Neuronal stem cell (in vitro differentiated cells): ENCODE measurements around the gene NDUFC1.
A peak's percentile ranks its signal among the peaks of the same experiment; 100 is the strongest.

Source experiments
- DNase-seq: peaks from one replicate; pipeline ENCODE4 v3.0.0-alpha.2; 2013; ENCODE audit warnings: low spot score
- H2AFZ ChIP-seq: one replicate; pipeline ENCODE4 v1.6.1; 2013; ENCODE audit warnings: mild to moderate bottlenecking, low read length, inconsistent platforms
- H2AK5ac ChIP-seq: 2 replicates; pipeline ENCODE4 v1.6.1; 2013; ENCODE audit warnings: low read depth, mild to moderate bottlenecking, inconsistent platforms, low read length, moderate library complexity, mixed read lengths
- H2BK120ac ChIP-seq: 2 replicates; pipeline ENCODE4 v1.6.1; 2013; ENCODE audit warnings: low read depth, mild to moderate bottlenecking, inconsistent platforms, low read length, moderate library complexity, mixed read lengths
- H2BK12ac ChIP-seq: one replicate; pipeline ENCODE4 v1.6.1; 2013; ENCODE audit warnings: low read length, inconsistent platforms
- H2BK15ac ChIP-seq: 2 replicates; pipeline ENCODE4 v1.6.1; 2013; ENCODE audit warnings: mild to moderate bottlenecking, low read length, inconsistent platforms, mixed read lengths
- H2BK5ac ChIP-seq: one replicate; pipeline ENCODE4 v1.6.1; 2013; ENCODE audit warnings: inconsistent platforms, mild to moderate bottlenecking, low read length, moderate library complexity
- H3K14ac ChIP-seq: one replicate; pipeline ENCODE4 v1.6.1; 2013; ENCODE audit warnings: low read length, inconsistent platforms
- H3K18ac ChIP-seq: 2 replicates; pipeline ENCODE4 v1.6.1; 2013; ENCODE audit warnings: low read length, inconsistent platforms
- H3K23ac ChIP-seq: 2 replicates; pipeline ENCODE4 v1.6.1; 2013; ENCODE audit warnings: low read depth, mild to moderate bottlenecking, mixed read lengths, low read length, inconsistent platforms; ENCODE audit not compliant: poor library complexity
- H3K27ac ChIP-seq: replicated peaks from 3 replicates; pipeline ENCODE4 v1.5.1; 2013; ENCODE audit warnings: low read length, inconsistent platforms
- H3K27me3 ChIP-seq, 3 experiments: 2 replicates each; pipeline ENCODE4 v1.6.1; 2013; ENCODE audit warnings: low read length in 3 of 3, mild to moderate bottlenecking in 2 of 3, inconsistent platforms in 1 of 3, low read depth in 1 of 3, mixed read lengths in 1 of 3, moderate library complexity in 1 of 3; ENCODE audit not compliant: control insufficient read depth in 3 of 3, insufficient read depth in 3 of 3
- H3K36me3 ChIP-seq, 2 donors: replicated peaks in 1 of 2; 2 replicates each; pipeline ENCODE4 v1.6.1; 2013; ENCODE audit warnings: low read length in 2 of 2; ENCODE audit not compliant: control insufficient read depth in 2 of 2, insufficient read depth in 2 of 2
- H3K4ac ChIP-seq: 2 replicates; pipeline ENCODE4 v1.6.1; 2013; ENCODE audit warnings: inconsistent platforms, mild to moderate bottlenecking, low read length, moderate library complexity
- H3K4me1 ChIP-seq, 2 donors: 1 replicate in 1 of 2; 2 replicates in 1 of 2; pipeline ENCODE4 v1.6.1; 2013; ENCODE audit warnings: low read length in 2 of 2, low read depth in 1 of 2; ENCODE audit not compliant: control insufficient read depth in 2 of 2, insufficient read depth in 1 of 2
- H3K4me2 ChIP-seq: one replicate; pipeline ENCODE4 v1.6.1; 2013; ENCODE audit warnings: mild to moderate bottlenecking, low read length, inconsistent platforms; ENCODE audit not compliant: insufficient read depth, poor library complexity, severe bottlenecking
- H3K4me3 ChIP-seq, 2 donors: 2 replicates each; pipeline ENCODE4 v1.5.1; 2013; ENCODE audit warnings: low read length in 2 of 2, mild to moderate bottlenecking in 2 of 2, inconsistent platforms in 1 of 2, moderate library complexity in 1 of 2
- H3K79me1 ChIP-seq: one replicate; pipeline ENCODE4 v1.6.1; 2013; ENCODE audit warnings: low read depth, mild to moderate bottlenecking, inconsistent platforms, low read length, moderate library complexity
- H3K9ac ChIP-seq: one replicate; pipeline ENCODE4 v1.6.1; 2013; ENCODE audit warnings: mild to moderate bottlenecking, low read depth, low read length, inconsistent platforms; ENCODE audit not compliant: poor library complexity
- H3K9me3 ChIP-seq, 2 donors: replicated peaks in 1 of 2; 2 replicates each; pipeline versions ENCODE3 to v1.6.1; 2013; ENCODE audit warnings: low read length in 2 of 2, mild to moderate bottlenecking in 2 of 2, inconsistent platforms in 1 of 2, low read depth in 1 of 2, mixed read lengths in 1 of 2, moderate library complexity in 1 of 2; ENCODE audit not compliant: control insufficient read depth in 2 of 2, insufficient read depth in 1 of 2
- H4K8ac ChIP-seq: one replicate; pipeline ENCODE4 v1.6.1; 2013; ENCODE audit warnings: low read depth, mild to moderate bottlenecking, inconsistent platforms, low read length, moderate library complexity
- H4K91ac ChIP-seq: one replicate; pipeline ENCODE4 v1.6.1; 2013; ENCODE audit warnings: low read length, low read depth, mild to moderate bottlenecking, inconsistent platforms; ENCODE audit not compliant: poor library complexity
- WGBS, 2 donors: extraction: QIAGEN DNeasy Blood & Tissue Kit; methylation state at CpG; one replicate each; pipeline ENCODE4 v1.1.7; 2013; ENCODE audit warnings: missing lambda C conversion rate in 2 of 2, mixed read lengths in 1 of 2; ENCODE audit not compliant: insufficient read length in 2 of 2, insufficient replicate concordance in 1 of 2; ENCODE audit errors: extremely low coverage in 2 of 2; 5-methylcytosine and 5-hydroxymethylcytosine counted together

The NDUFC1 gene

DNA sequence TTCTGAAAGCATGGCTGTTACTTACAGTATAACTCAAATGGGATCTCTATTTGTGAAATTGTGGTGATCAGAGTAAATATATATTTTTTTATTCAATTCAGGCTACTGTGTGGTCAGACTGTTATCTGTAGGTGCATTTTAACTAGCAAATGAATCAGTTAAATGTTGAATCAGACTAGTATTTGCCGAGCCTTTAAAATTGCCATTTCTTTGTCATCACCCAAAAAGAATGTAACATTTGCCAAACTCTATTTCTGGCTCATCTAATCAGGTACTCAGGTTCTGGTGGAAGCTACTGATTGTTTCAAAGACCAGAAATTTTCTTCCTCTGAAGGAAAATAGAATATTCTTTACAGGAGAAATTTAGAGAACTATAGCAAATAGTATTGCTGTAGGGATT lies 2.7 kb downstream of the NDUFC1 start:
- H3K36me3 ChIP-seq: peaks cover under 1 to 11% of the 10 kb centered on the region in 2 donors
- no peak overlapping the region for H3K4me3 ChIP-seq
- no peak overlapping the region for H3K18ac ChIP-seq
- H3K4me1 ChIP-seq: peaks cover 2 to 3% of the 10 kb centered on the region in 2 donors
- no peak overlapping the region for H4K91ac ChIP-seq
- H2BK15ac ChIP-seq: no peak overlapping the region
- peaks cover under 1 to 9% of the 10 kb centered on the region in 2 donors for H3K9me3 ChIP-seq
- H3K9ac ChIP-seq: no peak overlapping the region
- H2AFZ ChIP-seq: no peak overlapping the region
- no peaks in the 10 kb centered on the region for H3K27me3 ChIP-seq
- H3K4me2 ChIP-seq: no peak overlapping the region
- H2AK5ac ChIP-seq: no peak overlapping the region
- H3K4ac ChIP-seq: no peak overlapping the region
- H3K23ac ChIP-seq: no peak overlapping the region
- H3K79me1 ChIP-seq: peaks cover 1% of the 10 kb centered on the region
- no peak overlapping the region for H2BK12ac ChIP-seq
- no peak overlapping the region for H3K27ac ChIP-seq
- DNase-seq: no peak
- no peak overlapping the region for H2BK5ac ChIP-seq
- no peak overlapping the region for H4K8ac ChIP-seq
- WGBS, 2 donors: no CpG with 5 or more reads among the region's 1 CpG
- no peak overlapping the region for H3K14ac ChIP-seq
- H2BK120ac ChIP-seq: no peak overlapping the region

- no peak overlapping the region for H2AFZ ChIP-seq
- H3K4me3 ChIP-seq: no peak overlapping the region
- H2BK12ac ChIP-seq: no peak overlapping the region
- peaks cover 0 to 2% of the 10 kb centered on the region in 2 donors for H3K4me1 ChIP-seq
- no peaks in the 10 kb centered on the region for H3K9me3 ChIP-seq
- no peak overlapping the region for H2BK120ac ChIP-seq
- H3K4me2 ChIP-seq: no peak overlapping the region
- H3K23ac ChIP-seq: no peak overlapping the region
- H2BK15ac ChIP-seq: no peak overlapping the region
- H4K8ac ChIP-seq: no peak overlapping the region
- no peak overlapping the region for H3K14ac ChIP-seq
- H3K27me3 ChIP-seq: no peaks in the 10 kb centered on the region
- DNase-seq: no peak
- no peak overlapping the region for H2AK5ac ChIP-seq
- WGBS, 2 donors: no CpG with 5 or more reads among the region's 2 CpGs
- no peak overlapping the region for H3K27ac ChIP-seq
- no peak overlapping the region for H3K4ac ChIP-seq
- H3K79me1 ChIP-seq: peaks cover 1% of the 10 kb centered on the region
- H3K36me3 ChIP-seq: peaks cover 0 to 24% of the 10 kb centered on the region in 2 donors
- H4K91ac ChIP-seq: no peak overlapping the region
- H2BK5ac ChIP-seq: no peak overlapping the region
- no peak overlapping the region for H3K18ac ChIP-seq
- H3K9ac ChIP-seq: no peak overlapping the region
Observed at GRCh38 chr4:139297001-139297410, 5.3 kb downstream of the NDUFC1 start.

DNA sequence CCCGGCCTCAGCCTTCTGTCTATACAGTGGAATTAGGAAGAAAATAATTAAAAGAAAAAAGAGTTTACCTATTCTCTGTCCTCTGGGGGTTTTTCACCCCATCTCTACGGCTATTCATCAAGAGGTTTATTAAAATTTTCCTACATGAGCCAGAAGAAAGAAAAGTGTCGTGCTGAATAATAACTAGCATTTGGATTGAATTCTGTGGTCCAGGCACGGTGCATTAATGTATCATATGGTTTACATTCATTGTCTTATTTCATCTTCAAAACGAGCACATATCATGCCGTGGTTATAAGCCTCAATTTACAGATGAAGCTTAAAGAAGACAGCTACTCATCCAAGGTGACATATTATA lies 6.4 kb downstream of the NDUFC1 start:
- H3K27ac ChIP-seq: no peak overlapping the region
- H3K18ac ChIP-seq: no peak overlapping the region
- H4K8ac ChIP-seq: no peak overlapping the region
- no CpG with 5 or more reads among the region's 6 CpGs for WGBS, 2 donors
- DNase-seq: no peak
- peaks cover 1% of the 10 kb centered on the region for H3K79me1 ChIP-seq
- H3K4me3 ChIP-seq: peak overlapping the region in 1 of 2 donors; percentile 74
- no peak overlapping the region for H3K9ac ChIP-seq
- no peak overlapping the region for H2AK5ac ChIP-seq
- H4K91ac ChIP-seq: no peak overlapping the region
- H3K23ac ChIP-seq: peak overlapping the region; percentile 70
- H3K4ac ChIP-seq: no peak overlapping the region
- H3K27me3 ChIP-seq: no peaks in the 10 kb centered on the region
- H2AFZ ChIP-seq: peak overlapping the region; percentile 95
- H2BK15ac ChIP-seq: no peak overlapping the region
- peaks cover 0 to 32% of the 10 kb centered on the region in 2 donors for H3K36me3 ChIP-seq
- H3K4me2 ChIP-seq: no peak overlapping the region
- H2BK12ac ChIP-seq: no peak overlapping the region
- H2BK5ac ChIP-seq: no peak overlapping the region
- no peak overlapping the region for H3K14ac ChIP-seq
- no peaks in the 10 kb centered on the region for H3K9me3 ChIP-seq
- peaks cover 0 to 2% of the 10 kb centered on the region in 2 donors for H3K4me1 ChIP-seq
- H2BK120ac ChIP-seq: no peak overlapping the region

DNA sequence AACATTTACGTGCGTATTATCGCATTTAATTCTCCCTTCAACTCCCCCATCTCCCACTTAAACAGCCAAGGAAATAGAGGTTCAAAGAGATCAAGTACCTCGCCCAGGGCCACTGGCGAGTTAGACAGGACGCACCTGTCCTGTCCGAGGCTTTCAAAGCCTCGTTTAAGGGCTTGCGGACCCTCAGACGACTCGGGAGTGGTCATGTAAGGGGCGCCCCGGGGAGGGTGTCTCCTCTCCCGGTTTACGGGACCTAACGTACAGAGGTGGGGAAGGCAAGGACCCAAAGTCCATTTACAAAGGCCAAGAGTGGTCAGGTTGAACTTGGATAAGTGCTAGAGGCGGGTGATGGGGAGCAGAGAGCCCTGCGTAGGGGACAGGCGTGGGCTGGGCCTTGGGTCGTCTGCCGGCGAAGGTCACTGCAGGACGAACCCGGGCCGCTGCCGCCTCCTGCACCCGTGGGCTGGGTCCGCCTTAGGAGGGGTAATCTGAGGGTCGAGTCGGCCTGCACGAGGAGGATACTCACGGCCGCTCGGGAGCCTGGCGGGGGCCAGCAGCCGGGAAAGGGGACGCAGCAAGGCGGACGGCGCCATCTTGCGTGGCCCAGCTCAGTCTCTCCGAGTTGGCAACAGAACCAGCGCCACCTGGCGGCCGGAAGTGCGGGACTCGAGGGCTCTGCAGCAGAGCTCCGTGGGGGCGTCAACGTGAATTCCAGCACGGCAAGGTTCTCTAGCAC lies 6.9 kb downstream of the NDUFC1 start:
- no peak overlapping the region for H3K27ac ChIP-seq
- WGBS, 2 donors: no CpG with 5 or more reads among the region's 51 CpGs
- DNase-seq: peak; percentile 89

More for the DNA sequence above, 6.9 kb downstream of the NDUFC1 start:
- no peak overlapping the region for H3K4ac ChIP-seq
- no peak overlapping the region for H3K14ac ChIP-seq
- no peaks in the 10 kb centered on the region for H3K9me3 ChIP-seq
- H4K91ac ChIP-seq: no peak overlapping the region
- H2BK12ac ChIP-seq: no peak overlapping the region
- peaks cover 0 to 2% of the 10 kb centered on the region in 2 donors for H3K4me1 ChIP-seq
- H3K18ac ChIP-seq: peak overlapping the region; percentile 78
- H2BK120ac ChIP-seq: no peak overlapping the region
- H3K36me3 ChIP-seq: peaks cover 0 to 37% of the 10 kb centered on the region in 2 donors
- H2AK5ac ChIP-seq: no peak overlapping the region
- peak overlapping the region; percentile 85 for H3K4me2 ChIP-seq
- H3K79me1 ChIP-seq: peaks cover 1% of the 10 kb centered on the region
- no peak overlapping the region for H2BK15ac ChIP-seq
- peak overlapping the region; percentile 95 for H2AFZ ChIP-seq
- peak overlapping the region; percentile 70 for H3K23ac ChIP-seq
- no peak overlapping the region for H2BK5ac ChIP-seq
- H3K9ac ChIP-seq: peak overlapping the region; percentile 87
- H3K27me3 ChIP-seq: no peaks in the 10 kb centered on the region
- H3K4me3 ChIP-seq: peak overlapping the region; percentile 74 to 86
- no peak overlapping the region for H4K8ac ChIP-seq
